ENCODE data around the gene NMNAT2.

DNA sequence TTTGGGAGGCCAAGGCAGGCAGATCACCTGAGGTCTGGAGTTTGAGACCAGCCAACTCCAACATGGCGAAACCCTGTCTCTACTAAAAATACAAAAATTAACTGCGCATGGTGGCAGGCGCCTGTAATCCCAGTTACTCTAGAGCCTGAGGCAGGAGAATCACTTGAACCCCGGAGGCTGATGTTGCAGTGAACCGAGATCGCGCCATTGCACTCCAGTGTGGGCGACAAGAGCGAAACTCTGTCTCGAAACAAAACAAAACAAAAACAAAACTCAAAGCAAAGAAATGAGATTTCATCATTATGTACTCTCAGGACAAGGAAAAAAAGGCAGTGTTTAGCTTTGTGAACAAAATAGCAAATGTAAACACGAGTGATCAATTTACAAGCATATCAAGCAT is 171.1 kb downstream of the NMNAT2 start:
- TF ChIP-seq, protein P1, sequence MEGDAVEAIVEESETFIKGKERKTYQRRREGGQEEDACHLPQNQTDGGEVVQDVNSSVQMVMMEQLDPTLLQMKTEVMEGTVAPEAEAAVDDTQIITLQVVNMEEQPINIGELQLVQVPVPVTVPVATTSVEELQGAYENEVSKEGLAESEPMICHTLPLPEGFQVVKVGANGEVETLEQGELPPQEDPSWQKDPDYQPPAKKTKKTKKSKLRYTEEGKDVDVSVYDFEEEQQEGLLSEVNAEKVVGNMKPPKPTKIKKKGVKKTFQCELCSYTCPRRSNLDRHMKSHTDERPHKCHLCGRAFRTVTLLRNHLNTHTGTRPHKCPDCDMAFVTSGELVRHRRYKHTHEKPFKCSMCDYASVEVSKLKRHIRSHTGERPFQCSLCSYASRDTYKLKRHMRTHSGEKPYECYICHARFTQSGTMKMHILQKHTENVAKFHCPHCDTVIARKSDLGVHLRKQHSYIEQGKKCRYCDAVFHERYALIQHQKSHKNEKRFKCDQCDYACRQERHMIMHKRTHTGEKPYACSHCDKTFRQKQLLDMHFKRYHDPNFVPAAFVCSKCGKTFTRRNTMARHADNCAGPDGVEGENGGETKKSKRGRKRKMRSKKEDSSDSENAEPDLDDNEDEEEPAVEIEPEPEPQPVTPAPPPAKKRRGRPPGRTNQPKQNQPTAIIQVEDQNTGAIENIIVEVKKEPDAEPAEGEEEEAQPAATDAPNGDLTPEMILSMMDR (IDR thresholded peaks at IDR 0.05) = no peak
- TF ChIP-seq POLR2A (IDR thresholded peaks at IDR 0.05) = no peak
